Measurements from ENCODE around the gene IRF3. TPM values are rescaled to one million over a fixed set of nuclear protein-coding genes. Genes with fewer than 3 reads are reported as not detected.

IRF3 gene
- total RNA-seq, 1 experiment from 2014 or later, result 81.7 TPM

GRCh38 chr19:49666120-49666444, 425 bp upstream of the IRF3 start:
- peak overlapping the region; percentile 83 for H3K27ac ChIP-seq (ENCODE audit: low read depth, low read length, poor library complexity, severe bottlenecking)
- H3K27me3 ChIP-seq (replicated peaks; ENCODE audit: insufficient read depth, low read depth, low read length, poor library complexity), result no peaks in the 10 kb centered on the region
- no peaks in the 10 kb centered on the region for H3K9me3 ChIP-seq (ENCODE audit: low read depth, low read length, poor library complexity, severe bottlenecking)
- TF ChIP-seq CTCF (conservative IDR thresholded peaks at IDR 0.05; ENCODE audit: low read depth, low read length) (no peak), EZH2 (IDR thresholded peaks at IDR 0.05; ENCODE audit: borderline replicate concordance, low read depth, low read length, poor library complexity, severe bottlenecking) (no peak)
- peaks cover 33% of the 10 kb centered on the region for H3K36me3 ChIP-seq (ENCODE audit: insufficient read depth, low read length, poor library complexity, severe bottlenecking)
- H3K4me3 ChIP-seq (ENCODE audit: low read depth, low read length, poor library complexity, severe bottlenecking), result peak overlapping the region; percentile 86
- ChIA-PET CTCF (interaction anchor here (1.0 kb wide), 1 partner anchor 15 kb away, joined by 3 read pairs; no protein-coding TSS in a partner anchor), POLR2A (ENCODE audit: low non-redundant PET) (no interaction called here)
- H3K4me1 ChIP-seq (ENCODE audit: insufficient read depth, low read length, poor library complexity, severe bottlenecking), result peaks cover 17% of the 10 kb centered on the region
- TSS peak; percentile 78 for BruUV-seq (replicated peaks)
- intact Hi-C loops (cut with micrococcal nuclease; ENCODE audit: unreplicated experiment), result no loop called here
- no peak for DNase-seq (ENCODE audit: low spot score)

- Histone ChIP-seq H3K27me3 (replicated peaks; ENCODE audit: insufficient read depth, low read depth, low read length, poor library complexity) (no peaks in the 10 kb centered on the region), H3K36me3 (ENCODE audit: insufficient read depth, low read length, poor library complexity, severe bottlenecking) (peaks cover 35% of the 10 kb centered on the region), H3K27ac (ENCODE audit: low read depth, low read length, poor library complexity, severe bottlenecking) (peak overlapping the region; percentile 83), H3K4me3 (ENCODE audit: low read depth, low read length, poor library complexity, severe bottlenecking) (peak overlapping the region; percentile 86), H3K4me1 (ENCODE audit: insufficient read depth, low read length, poor library complexity, severe bottlenecking) (peaks cover 17% of the 10 kb centered on the region), H3K9me3 (ENCODE audit: low read depth, low read length, poor library complexity, severe bottlenecking) (no peaks in the 10 kb centered on the region)
- POLR2A ChIA-PET (ENCODE audit: low non-redundant PET), result no interaction called here
- intact Hi-C loops (cut with micrococcal nuclease; ENCODE audit: unreplicated experiment), result no loop called here
- BruUV-seq (replicated peaks), result no TSS peak
- TF ChIP-seq EZH2 (IDR thresholded peaks at IDR 0.05; ENCODE audit: borderline replicate concordance, low read depth, low read length, poor library complexity, severe bottlenecking) (no peak), CTCF (conservative IDR thresholded peaks at IDR 0.05; ENCODE audit: low read depth, low read length) (no peak)
- no peak for DNase-seq (ENCODE audit: low spot score)
- CTCF ChIA-PET, result interaction anchor here (1.1 kb wide), 1 partner anchor 12 kb away, joined by 3 read pairs; the partner anchor contains the start of gene PRMT1
These were observed 664 bp downstream of the IRF3 start for GRCh38 chr19:49665036-49665350.

GRCh38 chr19:49664171-49665035, 1.3 kb downstream of the IRF3 start:
- Histone ChIP-seq H3K4me1 (ENCODE audit: insufficient read depth, low read length, poor library complexity, severe bottlenecking) (peaks cover 17% of the 10 kb centered on the region), H3K4me3 (ENCODE audit: low read depth, low read length, poor library complexity, severe bottlenecking) (peak overlapping the region; percentile 86), H3K27me3 (replicated peaks; ENCODE audit: insufficient read depth, low read depth, low read length, poor library complexity) (no peaks in the 10 kb centered on the region), H3K36me3 (ENCODE audit: insufficient read depth, low read length, poor library complexity, severe bottlenecking) (peaks cover 35% of the 10 kb centered on the region), H3K27ac (ENCODE audit: low read depth, low read length, poor library complexity, severe bottlenecking) (peak overlapping the region; percentile 83), H3K9me3 (ENCODE audit: low read depth, low read length, poor library complexity, severe bottlenecking) (no peaks in the 10 kb centered on the region)
- no TSS peak for BruUV-seq (replicated peaks)
- intact Hi-C loops (cut with micrococcal nuclease; ENCODE audit: unreplicated experiment), result no loop called here
- DNase-seq (ENCODE audit: low spot score), result peak; percentile 89
- ChIA-PET POLR2A (ENCODE audit: low non-redundant PET) (interaction anchor here (0.7 kb wide), 1 partner anchor 9 kb away, joined by 4 read pairs; no protein-coding TSS in a partner anchor), CTCF (interaction anchor here (0.6 to 1.1 kb wide), 3 partner anchors 11 to 141 kb away, joined by 3 to 5 read pairs (median 3); partner anchors contain the start of gene PRMT1)
- no peak for TF ChIP-seq EZH2 (IDR thresholded peaks at IDR 0.05; ENCODE audit: borderline replicate concordance, low read depth, low read length, poor library complexity, severe bottlenecking)
- no peak for TF ChIP-seq CTCF (conservative IDR thresholded peaks at IDR 0.05; ENCODE audit: low read depth, low read length)

All from A673 (cell line).